LNCaP clone FGC (cell line): ENCODE results near the gene HOXD11.

Experiments
- DNase-seq: peaks from one replicate; pipeline ENCODE4 v3.0.0-alpha.2; 2011; ENCODE audit warnings: low read depth
- H3K4me3 ChIP-seq: 2 replicates; pipeline ENCODE4 v1.5.1; 2011; ENCODE audit warnings: mild to moderate bottlenecking, low read depth, low read length, control low read depth
- TF ChIP-seq, protein P1 (sequence below): IDR thresholded peaks from 2 replicates; pipeline ENCODE4 v1.5.1; 2012; ENCODE audit warnings: mild to moderate bottlenecking; ENCODE audit not compliant: control insufficient read depth, insufficient read depth; ENCODE audit errors: extremely low read depth

HOXD11 gene

DNA sequence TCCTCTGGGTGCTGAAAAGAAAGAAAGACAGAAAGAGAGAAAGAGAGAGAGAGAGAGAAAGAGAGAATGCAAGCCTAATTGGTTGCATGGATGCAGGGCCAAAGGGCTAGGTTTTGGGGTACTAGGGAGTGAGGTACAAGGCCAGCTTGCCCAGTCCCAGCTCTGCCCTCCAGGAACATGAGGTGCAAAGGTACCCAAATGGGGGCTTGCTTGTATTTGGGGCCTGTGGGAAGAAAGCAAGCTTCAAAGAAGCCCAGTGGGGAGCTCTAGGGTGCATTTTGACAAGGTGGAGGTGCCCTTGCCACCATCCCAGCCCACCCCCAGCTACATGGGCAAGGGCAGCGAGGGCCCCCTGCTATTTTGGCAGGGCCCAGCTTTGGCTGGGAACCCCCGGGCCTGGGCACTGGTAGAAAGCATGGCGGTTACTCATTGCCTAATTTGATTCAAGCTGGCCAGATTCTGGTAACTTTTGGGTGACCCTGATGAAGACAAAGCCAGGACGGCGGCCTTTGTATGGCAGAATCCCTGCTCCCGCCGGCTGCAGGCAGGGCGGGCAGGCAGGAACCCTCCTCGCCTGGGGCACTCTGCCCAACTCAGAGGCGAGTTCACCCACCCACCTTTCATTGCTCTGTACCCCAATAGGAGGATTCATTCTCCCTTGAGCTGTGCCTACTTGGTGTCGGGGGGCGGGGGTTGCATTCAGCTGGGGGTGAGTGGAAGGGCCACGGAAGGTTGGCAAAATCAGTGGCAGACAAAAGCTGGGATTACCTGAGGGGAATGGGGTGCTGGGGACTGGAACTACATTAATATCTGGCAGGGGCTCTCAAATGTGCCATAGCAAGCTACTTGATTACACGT lies 43.7 kb downstream of the HOXD11 start:
- DNase-seq, result no peak
- TF ChIP-seq, protein P1, sequence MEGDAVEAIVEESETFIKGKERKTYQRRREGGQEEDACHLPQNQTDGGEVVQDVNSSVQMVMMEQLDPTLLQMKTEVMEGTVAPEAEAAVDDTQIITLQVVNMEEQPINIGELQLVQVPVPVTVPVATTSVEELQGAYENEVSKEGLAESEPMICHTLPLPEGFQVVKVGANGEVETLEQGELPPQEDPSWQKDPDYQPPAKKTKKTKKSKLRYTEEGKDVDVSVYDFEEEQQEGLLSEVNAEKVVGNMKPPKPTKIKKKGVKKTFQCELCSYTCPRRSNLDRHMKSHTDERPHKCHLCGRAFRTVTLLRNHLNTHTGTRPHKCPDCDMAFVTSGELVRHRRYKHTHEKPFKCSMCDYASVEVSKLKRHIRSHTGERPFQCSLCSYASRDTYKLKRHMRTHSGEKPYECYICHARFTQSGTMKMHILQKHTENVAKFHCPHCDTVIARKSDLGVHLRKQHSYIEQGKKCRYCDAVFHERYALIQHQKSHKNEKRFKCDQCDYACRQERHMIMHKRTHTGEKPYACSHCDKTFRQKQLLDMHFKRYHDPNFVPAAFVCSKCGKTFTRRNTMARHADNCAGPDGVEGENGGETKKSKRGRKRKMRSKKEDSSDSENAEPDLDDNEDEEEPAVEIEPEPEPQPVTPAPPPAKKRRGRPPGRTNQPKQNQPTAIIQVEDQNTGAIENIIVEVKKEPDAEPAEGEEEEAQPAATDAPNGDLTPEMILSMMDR, result no peak
- H3K4me3 ChIP-seq, result no peak overlapping the region

DNA sequence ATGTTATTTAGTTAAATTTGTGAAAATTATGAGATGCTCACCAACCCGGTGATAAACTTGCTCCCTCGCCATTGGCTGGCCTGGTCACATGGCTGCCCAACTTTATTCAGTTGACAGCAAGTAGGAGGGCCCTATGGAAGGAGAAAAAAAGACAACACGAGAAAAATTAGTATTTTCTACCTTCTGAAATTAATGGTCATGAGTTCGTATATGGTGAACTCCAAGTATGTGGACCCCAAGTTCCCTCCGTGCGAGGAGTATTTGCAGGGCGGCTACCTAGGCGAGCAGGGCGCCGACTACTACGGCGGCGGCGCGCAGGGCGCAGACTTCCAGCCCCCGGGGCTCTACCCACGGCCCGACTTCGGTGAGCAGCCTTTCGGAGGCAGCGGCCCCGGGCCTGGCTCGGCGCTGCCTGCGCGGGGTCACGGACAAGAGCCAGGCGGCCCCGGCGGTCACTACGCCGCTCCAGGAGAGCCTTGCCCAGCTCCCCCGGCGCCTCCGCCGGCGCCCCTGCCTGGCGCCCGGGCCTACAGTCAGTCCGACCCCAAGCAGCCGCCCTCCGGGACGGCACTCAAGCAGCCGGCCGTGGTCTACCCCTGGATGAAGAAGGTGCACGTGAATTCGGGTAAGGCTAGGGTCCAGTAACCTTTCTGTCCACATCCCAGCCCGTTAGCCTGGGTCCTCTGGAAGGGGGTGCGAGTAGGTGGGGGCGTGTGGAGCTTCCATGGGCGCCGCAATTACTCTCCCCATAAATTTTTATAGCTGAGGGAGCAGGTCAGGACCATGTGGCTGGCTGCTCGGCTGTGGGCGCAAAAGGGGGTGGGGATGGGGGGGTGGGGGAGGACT lies 44.6 kb downstream of the HOXD11 start, which contains the start of gene HOXD4:
Gene HOXD4 (plus strand): TSS at position 109 of the 846 bp plus-strand sequence. CDS start 84 bp downstream, at position 193.
- TF ChIP-seq, protein P1, result no peak
- no peak within 1 kb of the TSS for H3K4me3 ChIP-seq
- DNase-seq, result no peak

DNA sequence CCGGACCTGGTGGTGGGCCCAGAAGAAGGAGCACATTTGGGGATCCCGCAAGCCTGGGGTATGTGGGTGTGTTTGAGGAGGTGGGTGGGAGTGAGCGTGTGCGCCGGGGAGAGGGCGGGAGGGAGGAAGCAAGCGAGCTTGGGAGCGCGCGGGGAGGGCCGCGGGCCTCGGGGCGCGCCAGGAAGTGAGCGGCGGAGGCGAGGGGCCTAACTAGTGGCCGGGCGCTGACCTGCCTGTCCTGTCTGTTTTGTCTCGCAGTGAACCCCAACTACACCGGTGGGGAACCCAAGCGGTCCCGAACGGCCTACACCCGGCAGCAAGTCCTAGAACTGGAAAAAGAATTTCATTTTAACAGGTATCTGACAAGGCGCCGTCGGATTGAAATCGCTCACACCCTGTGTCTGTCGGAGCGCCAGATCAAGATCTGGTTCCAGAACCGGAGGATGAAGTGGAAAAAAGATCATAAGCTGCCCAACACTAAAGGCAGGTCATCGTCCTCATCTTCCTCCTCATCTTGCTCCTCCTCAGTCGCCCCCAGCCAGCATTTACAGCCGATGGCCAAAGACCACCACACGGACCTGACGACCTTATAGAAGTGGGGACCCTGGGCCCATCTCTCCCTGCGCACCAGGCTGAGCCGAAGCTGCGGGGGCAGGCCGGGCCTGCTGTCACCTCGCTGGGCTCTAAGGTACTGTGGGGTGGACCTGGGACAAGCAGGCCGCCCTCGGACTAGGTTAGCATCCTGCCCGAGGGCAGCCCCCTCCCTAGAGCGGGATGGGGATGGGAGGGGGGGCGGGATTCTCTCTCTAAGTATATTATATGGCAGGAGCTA lies 45.5 kb downstream of the HOXD11 start:
- DNase-seq, result no peak
- TF ChIP-seq, protein P1, result no peak
- H3K4me3 ChIP-seq, result no peak overlapping the region

DNA sequence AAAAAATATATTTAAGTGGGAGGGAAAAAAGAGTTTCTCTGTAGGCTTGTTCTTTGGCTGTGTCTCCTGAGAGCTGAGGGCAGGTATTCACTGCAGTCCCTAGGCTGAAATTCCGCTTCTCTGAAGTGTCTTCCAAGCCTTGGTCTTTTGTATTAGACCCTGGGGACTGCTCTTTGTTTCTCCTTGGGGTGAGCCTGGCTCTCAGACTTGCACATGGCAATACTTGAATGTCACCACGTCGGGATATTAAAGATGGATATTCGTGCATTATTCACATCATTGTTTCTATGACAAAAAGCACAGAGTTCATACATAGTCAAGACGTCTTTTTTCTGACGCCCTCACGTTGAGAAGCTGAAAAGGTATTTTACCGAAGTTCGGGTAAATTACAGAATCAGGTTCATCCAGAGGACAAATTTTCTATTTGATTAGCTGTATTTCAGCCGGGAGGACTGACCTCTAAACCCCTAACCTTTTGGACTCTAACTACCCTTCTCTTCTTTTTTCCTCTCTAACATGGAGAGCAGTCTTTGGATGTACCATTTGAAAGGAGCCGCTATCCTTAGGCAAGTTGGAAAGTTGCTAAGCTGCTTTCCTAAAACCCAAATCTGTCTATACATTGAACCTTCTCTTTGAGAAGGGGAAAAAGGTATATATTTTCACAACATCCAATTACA lies 47.6 kb downstream of the HOXD11 start:
- TF ChIP-seq, protein P1, result no peak
- DNase-seq, result no peak
- H3K4me3 ChIP-seq, result no peak overlapping the region

DNA sequence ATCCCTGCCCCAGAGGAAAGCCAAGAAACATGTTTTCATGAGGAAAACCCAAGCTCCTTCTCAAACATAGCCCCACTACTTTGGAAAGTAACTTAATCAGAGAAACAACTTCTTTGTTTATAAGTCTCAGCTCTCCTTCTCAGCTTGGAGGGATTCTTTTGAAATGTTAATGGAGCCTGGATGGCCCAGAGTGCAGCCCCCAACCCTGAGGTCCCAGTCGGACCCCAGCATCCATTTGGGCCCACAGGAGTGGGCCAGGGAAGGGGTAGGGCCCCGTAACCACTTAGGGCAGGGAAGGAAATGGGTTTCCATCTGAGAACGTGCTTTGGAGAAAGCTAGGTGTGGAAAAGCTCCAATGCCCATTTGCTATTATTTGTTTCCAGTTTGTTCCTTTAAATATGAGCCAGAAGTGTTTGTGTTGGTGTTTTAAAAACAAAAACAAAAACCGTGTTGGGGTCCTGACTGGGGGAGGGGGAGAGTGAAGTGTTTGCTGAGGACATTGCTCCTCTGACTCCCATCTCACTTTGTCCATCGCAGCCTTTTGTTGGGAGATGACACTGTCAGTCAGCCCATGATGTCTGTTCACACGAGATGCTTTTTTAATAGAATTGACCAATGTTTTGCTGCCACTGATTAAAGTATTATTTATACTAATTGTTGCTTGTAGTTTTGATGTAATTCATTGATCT lies 48.4 kb downstream of the HOXD11 start:
- TF ChIP-seq, protein P1, result no peak
- no peak for DNase-seq
- H3K4me3 ChIP-seq, result no peak overlapping the region
